Cardiac ventricle fibroblast (primary cell): ENCODE results near the gene OR56A1. TPM values are rescaled to one million over a fixed set of nuclear protein-coding genes. Genes with fewer than 3 reads are reported as not detected.

Experiments used
- total RNA-seq: library from RNA; depleted of rRNA; stranded (reverse); fragments of >200 nt; gene quantifications from 2 replicates; pipeline ENCODE4 v1.2.3, GENCODE V29; 2015

OR56A1 gene, protein sequence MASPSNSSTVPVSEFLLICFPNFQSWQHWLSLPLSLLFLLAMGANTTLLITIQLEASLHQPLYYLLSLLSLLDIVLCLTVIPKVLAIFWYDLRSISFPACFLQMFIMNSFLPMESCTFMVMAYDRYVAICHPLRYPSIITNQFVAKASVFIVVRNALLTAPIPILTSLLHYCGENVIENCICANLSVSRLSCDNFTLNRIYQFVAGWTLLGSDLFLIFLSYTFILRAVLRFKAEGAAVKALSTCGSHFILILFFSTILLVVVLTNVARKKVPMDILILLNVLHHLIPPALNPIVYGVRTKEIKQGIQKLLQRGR
- total RNA-seq, result not detected in 2 replicates

DNA sequence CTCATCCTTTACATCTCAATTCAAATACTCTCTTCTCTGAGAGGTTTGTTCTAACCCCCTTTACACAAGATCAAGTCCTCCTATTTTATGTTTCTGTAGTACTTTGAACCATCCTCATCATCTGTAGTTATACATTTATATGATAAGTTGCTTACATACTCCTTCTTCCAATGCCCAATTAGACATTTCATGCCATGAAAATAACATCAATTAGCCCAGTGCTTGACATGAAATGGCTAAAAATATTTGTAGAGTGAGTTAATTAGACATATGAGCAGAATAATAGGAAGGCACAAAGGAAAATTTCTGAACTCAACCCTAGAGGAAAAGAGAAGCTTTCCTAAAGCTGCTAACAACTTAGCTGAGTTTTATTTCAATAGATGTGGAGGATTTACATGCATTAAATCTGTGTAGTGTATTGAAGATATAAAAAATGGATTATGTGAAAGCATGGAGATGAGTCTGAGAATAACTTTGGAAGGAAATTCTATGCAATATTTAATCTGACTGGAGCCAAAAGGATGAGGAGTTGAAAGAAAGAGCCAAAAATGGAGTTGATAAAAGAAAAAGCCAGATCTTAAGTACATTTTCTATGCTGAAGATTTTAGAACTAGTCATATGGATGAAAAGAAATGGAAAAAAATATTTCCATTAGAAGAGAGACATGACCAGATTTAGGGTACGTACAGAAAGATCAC, at the start of gene OR56A1:
Gene OR56A1, minus strand, starts transcription at position 51 of the 698 bp plus-strand sequence. CDS start 3,066 bp downstream, outside the sequence.

DNA sequence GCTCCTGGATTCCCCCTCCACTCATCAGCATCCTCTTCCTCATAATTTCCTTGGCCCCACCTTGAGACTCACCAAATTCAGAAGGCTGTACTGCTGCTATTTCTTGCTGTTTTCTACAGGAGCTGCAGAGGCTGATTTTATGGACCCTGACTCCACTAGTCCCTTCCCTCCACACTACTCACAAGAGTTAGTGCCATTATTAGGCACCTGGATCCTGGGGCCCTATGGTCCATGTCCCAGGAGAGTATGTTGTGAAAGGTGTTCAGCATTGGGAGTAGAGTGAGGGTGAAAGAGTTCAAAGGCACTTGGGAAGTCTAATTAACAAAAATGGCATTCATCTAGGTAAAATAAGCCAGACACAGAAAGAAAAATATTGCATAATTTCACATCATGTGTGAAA, 23.7 kb downstream of the OR56A1 start, which contains the start of gene OR56A4:
Gene OR56A4, minus strand, starts transcription at position 101 of the 400 bp plus-strand sequence. CDS start 3,954 bp downstream, outside the sequence.

DNA sequence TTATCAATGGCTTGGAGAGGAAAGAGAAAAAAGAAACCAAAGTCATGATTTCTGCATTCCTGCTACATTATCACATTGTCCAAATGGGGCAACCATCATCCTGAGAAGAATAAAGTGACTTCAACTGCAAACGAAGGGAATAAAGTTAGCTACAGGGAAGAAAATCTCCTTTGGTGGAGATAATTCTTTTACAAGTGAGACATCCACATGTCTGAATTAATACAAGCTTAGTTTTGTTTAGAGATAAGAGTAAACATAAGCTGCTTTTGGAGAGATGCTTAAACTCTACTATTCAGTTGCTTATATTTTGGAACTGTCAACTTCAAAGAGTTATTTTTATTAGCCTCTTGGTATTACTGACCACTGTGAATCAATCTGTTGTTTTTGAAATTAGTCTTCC, 43.7 kb downstream of the OR56A1 start, which contains the start of gene OR52L1:
Gene OR52L1, minus strand, starts transcription at position 101 of the 400 bp plus-strand sequence. Its CDS starts 55 bp downstream, at position 46.

Other genes starting within 250 kb of the OR56A1 start
- not detected in 2 replicates for gene OR52N5, start 247.4 kb downstream of the OR56A1 start, total RNA-seq
- gene OR52N1, start 239.5 kb downstream of the OR56A1 start, total RNA-seq, result not detected in 2 replicates
- gene OR52N2, start 221.8 kb downstream of the OR56A1 start, total RNA-seq, result not detected in 2 replicates
- gene OR52E6, start 188.9 kb downstream of the OR56A1 start, total RNA-seq, result not detected in 2 replicates
- not detected in 2 replicates for gene OR52E8, start 173.1 kb downstream of the OR56A1 start, total RNA-seq
- gene OR52E4, start 150.1 kb downstream of the OR56A1 start, total RNA-seq, result not detected in 2 replicates
- not detected in 2 replicates for gene OR52E5, start 137.6 kb downstream of the OR56A1 start, total RNA-seq
- gene OR56A3, start 88.5 kb downstream of the OR56A1 start, total RNA-seq, result not detected in 2 replicates
- not detected in 2 replicates for gene OR56A5, start 62.3 kb downstream of the OR56A1 start, total RNA-seq
- not detected in 2 replicates for gene OR52L1, start 43.8 kb downstream of the OR56A1 start, total RNA-seq
- gene OR56A4, start 23.8 kb downstream of the OR56A1 start, total RNA-seq, result not detected in 2 replicates
- gene OR56B4, start 76.9 kb upstream of the OR56A1 start, total RNA-seq, result not detected in 2 replicates
- not detected in 2 replicates for gene OR52B2, start 139.6 kb upstream of the OR56A1 start, total RNA-seq
- not detected in 2 replicates for gene OR52W1, start 168.5 kb upstream of the OR56A1 start, total RNA-seq
- not detected in 2 replicates for gene C11orf42, start 174.8 kb upstream of the OR56A1 start, total RNA-seq
- 19.8 and 25.7 TPM in 2 replicates for gene FHIP1B, start 203.9 kb upstream of the OR56A1 start, total RNA-seq
- gene CNGA4, start 208.3 kb upstream of the OR56A1 start, total RNA-seq, result 0.12 TPM in 1 of 2 replicates, not detected in the other
- not detected in 2 replicates for gene CCKBR, start 229.1 kb upstream of the OR56A1 start, total RNA-seq